NT2/D1 (cell line): ENCODE measurements around the gene MYO1E.

Experiments used
- DNase-seq: peaks from one replicate; pipeline ENCODE4 v3.0.0-alpha.2; 2011; ENCODE audit warnings: low read depth, low spot score
- H3K27me3 ChIP-seq: 2 replicates; pipeline ENCODE4 v1.6.0; 2011; ENCODE audit warnings: mild to moderate bottlenecking; ENCODE audit not compliant: insufficient read length, insufficient read depth
- H3K36me3 ChIP-seq: 2 replicates; pipeline ENCODE4 v1.6.1; 2011; ENCODE audit warnings: mild to moderate bottlenecking, low read length, mixed read lengths; ENCODE audit not compliant: insufficient read depth, insufficient read length
- H3K4me1 ChIP-seq: 2 replicates; pipeline ENCODE4 v1.5.1; 2011; ENCODE audit not compliant: insufficient read depth, insufficient read length
- H3K4me3 ChIP-seq: 2 replicates; pipeline ENCODE4 v1.5.1; 2011; ENCODE audit warnings: low read depth; ENCODE audit not compliant: insufficient read length
- H3K9ac ChIP-seq: 2 replicates; pipeline ENCODE4 v1.6.0; 2011; ENCODE audit warnings: low read depth; ENCODE audit not compliant: insufficient read length
- H3K9me3 ChIP-seq: 2 replicates; pipeline ENCODE4 v1.5.1; 2011; ENCODE audit warnings: mild to moderate bottlenecking, low read length; ENCODE audit not compliant: insufficient read depth
- SUZ12 ChIP-seq: IDR thresholded peaks from 2 replicates; pipeline ENCODE4 v1.6.1; 2011; ENCODE audit not compliant: insufficient read length, insufficient read depth; ENCODE audit errors: extremely low read depth
- YY1 ChIP-seq: IDR thresholded peaks from 2 replicates; pipeline ENCODE4 v1.6.1; 2011; ENCODE audit not compliant: insufficient read length, insufficient read depth
- ZNF274 ChIP-seq: IDR thresholded peaks from 2 replicates; pipeline ENCODE4 v1.6.1; 2011; ENCODE audit warnings: mild to moderate bottlenecking, low read depth, low read length

The MYO1E gene

GRCh38 chr15:59360305-59360704 is 12.4 kb downstream of the MYO1E start:
- TF ChIP-seq YY1 = no peak
- TF ChIP-seq ZNF274 = no peak
- TF ChIP-seq SUZ12 = no peak
- Histone ChIP-seq H3K27me3 (peaks cover 15% of the 10 kb centered on the region), H3K36me3 (peaks cover 2% of the 10 kb centered on the region), H3K9me3 (no peaks in the 10 kb centered on the region), H3K9ac (no peak overlapping the region), H3K4me1 (peaks cover 3% of the 10 kb centered on the region), H3K4me3 (no peak overlapping the region)
- no peak for DNase-seq

GRCh38 chr15:59355730-59356129 is 16.9 kb downstream of the MYO1E start:
- DNase-seq = no peak
- Histone ChIP-seq H3K4me3 (no peak overlapping the region), H3K9me3 (no peaks in the 10 kb centered on the region), H3K9ac (no peak overlapping the region), H3K27me3 (peaks cover 25% of the 10 kb centered on the region), H3K36me3 (peaks cover 2% of the 10 kb centered on the region), H3K4me1 (peaks cover 6% of the 10 kb centered on the region)
- no peak for TF ChIP-seq ZNF274
- TF ChIP-seq YY1 = no peak
- no peak for TF ChIP-seq SUZ12

DNA sequence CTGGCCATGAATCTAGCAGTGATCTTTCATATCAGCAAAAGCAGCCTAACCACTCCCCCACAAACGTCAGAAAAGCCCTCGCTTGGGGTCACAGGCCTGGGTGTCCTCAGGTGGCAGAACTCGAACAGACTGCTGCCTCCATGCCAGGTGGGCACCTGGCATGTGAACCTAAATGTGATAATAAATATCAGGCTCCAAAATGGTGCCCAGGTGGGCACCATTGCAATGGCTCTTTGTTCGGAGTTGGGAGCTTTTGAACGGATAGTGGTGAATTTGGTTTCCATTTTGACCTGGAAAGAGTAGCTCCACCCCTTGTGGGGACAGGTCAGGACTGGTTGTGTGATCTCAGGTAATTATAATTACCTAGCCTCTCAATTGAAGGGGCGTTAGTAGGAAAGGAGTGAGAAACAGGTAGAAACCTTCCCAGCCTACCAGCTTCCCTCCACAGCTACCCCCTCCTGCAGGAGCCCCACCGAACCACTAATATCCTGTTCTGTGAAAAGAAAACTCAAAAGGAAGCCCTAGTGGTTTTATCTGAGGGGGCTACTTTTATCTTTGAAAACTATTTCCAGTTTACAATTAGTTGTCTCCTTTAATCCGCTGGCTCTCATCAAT is 18.1 kb downstream of the MYO1E start:
- peak overlapping the region; percentile 22 for H3K4me3 ChIP-seq
- H3K9ac ChIP-seq = peak overlapping the region; percentile 27
- TF ChIP-seq YY1 (no peak), ZNF274 (no peak), SUZ12 (no peak)
- peaks cover 6% of the 10 kb centered on the region for H3K4me1 ChIP-seq
- no peaks in the 10 kb centered on the region for H3K9me3 ChIP-seq
- H3K36me3 ChIP-seq = peaks cover 2% of the 10 kb centered on the region
- no peak for DNase-seq
- peaks cover 25% of the 10 kb centered on the region for H3K27me3 ChIP-seq

DNA sequence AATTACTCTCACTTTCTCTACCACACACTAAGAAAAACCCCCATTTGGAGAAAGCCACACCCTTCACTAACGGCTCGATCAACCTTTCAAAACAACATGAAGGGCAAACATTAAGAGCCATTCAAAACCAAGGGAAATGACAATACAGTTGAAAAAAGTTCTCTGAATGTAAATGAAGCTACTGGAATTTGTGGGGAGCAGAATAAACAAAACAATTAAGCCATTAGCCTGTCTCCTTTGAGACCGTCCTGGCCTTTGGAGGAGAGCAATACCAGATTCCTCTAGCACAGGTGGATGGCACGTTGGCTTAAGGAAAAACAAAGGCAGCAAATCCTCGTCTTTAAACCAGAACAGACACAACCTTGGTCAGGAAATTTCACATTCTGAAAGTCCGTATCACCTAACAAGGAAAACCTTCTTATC is 18.7 kb downstream of the MYO1E start:
- Histone ChIP-seq H3K9me3 (no peaks in the 10 kb centered on the region), H3K9ac (peak overlapping the region; percentile 36), H3K4me3 (peak overlapping the region; percentile 22), H3K36me3 (peaks cover 2% of the 10 kb centered on the region), H3K27me3 (peaks cover 25% of the 10 kb centered on the region), H3K4me1 (peaks cover 6% of the 10 kb centered on the region)
- DNase-seq = peak; percentile 87
- no peak for TF ChIP-seq YY1
- no peak for TF ChIP-seq SUZ12
- TF ChIP-seq ZNF274 = no peak

DNA sequence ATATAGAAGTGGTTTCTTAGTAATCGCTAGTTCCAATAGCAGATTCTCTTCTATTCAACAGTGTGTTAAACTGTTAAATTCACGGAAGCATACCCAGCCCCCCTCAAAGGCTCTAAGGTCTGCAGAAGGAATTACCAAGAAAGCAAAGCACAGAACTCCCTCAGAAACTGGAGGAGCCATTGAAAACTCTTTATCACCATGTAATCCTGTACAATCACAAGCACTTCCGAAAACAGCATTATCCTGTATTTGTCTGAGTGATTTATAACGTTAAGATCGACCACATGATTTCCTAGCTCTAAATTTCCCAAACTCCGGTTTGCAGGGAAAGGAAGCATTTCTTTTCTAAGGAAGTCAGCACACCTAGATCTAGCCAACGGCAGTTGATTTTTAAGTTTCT is 20.0 kb downstream of the MYO1E start:
- Histone ChIP-seq H3K9me3 (no peaks in the 10 kb centered on the region), H3K36me3 (no peaks in the 10 kb centered on the region), H3K4me3 (no peak overlapping the region), H3K4me1 (peaks cover 6% of the 10 kb centered on the region), H3K27me3 (peaks cover 20% of the 10 kb centered on the region), H3K9ac (no peak overlapping the region)
- DNase-seq = no peak
- no peak for TF ChIP-seq SUZ12
- TF ChIP-seq YY1 = no peak
- TF ChIP-seq ZNF274 = no peak

DNA sequence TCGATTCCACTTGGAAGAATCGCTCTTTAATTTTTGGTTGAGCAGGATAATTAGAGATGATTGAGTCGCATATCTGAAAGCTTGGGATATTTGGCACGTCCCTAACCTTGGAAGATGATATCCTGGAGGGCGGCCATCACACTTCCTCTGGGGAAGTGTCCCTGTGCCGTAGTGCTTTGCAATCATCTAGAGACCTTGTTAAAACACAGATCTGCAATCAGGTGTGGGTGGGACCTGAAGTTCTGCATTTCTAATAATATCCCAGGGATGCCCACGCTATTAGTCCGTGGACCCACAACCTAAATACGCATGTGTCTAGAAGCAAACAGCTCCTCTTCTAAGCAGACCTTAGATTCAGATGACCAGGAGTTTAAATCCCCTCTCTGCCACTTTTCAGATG is 20.5 kb downstream of the MYO1E start:
- H3K9ac ChIP-seq = no peak overlapping the region
- no peak overlapping the region for H3K4me3 ChIP-seq
- peaks cover 20% of the 10 kb centered on the region for H3K27me3 ChIP-seq
- no peaks in the 10 kb centered on the region for H3K9me3 ChIP-seq
- H3K36me3 ChIP-seq = no peaks in the 10 kb centered on the region
- peaks cover 6% of the 10 kb centered on the region for H3K4me1 ChIP-seq
- TF ChIP-seq SUZ12 (no peak), ZNF274 (no peak), YY1 (no peak)
- DNase-seq = no peak

- no peak overlapping the region for H3K4me3 ChIP-seq
- peaks cover 10% of the 10 kb centered on the region for H3K27me3 ChIP-seq
- no peaks in the 10 kb centered on the region for H3K36me3 ChIP-seq
- no peak for TF ChIP-seq YY1
- TF ChIP-seq SUZ12 = no peak
- TF ChIP-seq ZNF274 = no peak
- no peaks in the 10 kb centered on the region for H3K9me3 ChIP-seq
- DNase-seq = no peak
- H3K4me1 ChIP-seq = peaks cover 3% of the 10 kb centered on the region
- no peak overlapping the region for H3K9ac ChIP-seq
Measured at GRCh38 chr15:59350421-59350732, 22.3 kb downstream of the MYO1E start.
